ENCODE data around the gene PLEKHM2.

Gene PLEKHM2

GRCh38 chr1:15717418-15718125, 33.5 kb downstream of the PLEKHM2 start:
- no peak for DNase-seq (ENCODE audit: low read depth)
- H3K4me3 ChIP-seq (ENCODE audit: control insufficient read depth, low read depth, low read length): no peak overlapping the region
- TF ChIP-seq CTCF (conservative IDR thresholded peaks at IDR 0.05; ENCODE audit: control insufficient read depth, insufficient read depth, low read depth, low read length): no peak

DNA sequence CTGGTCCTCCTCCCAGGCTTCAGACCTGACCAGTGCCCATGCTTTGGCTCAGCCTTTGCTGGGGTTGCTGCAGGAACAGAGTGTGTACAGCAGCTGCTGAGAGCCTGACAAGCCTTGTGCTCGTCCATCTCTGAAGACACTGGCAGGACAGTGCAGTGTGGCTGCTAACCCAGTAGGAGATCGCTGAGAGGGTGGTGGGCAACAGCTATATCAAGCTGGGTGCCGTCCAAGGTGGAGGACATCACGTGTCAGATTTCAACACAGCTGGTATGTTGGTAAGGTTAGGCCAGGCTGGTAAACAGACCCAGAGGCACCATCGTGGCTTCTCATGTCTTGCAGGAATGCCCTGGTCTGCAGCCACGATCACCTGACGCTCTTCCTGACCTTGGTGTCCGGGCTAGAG, 34.1 kb downstream of the PLEKHM2 start:
- TF ChIP-seq CTCF (conservative IDR thresholded peaks at IDR 0.05; ENCODE audit: control insufficient read depth, insufficient read depth, low read depth, low read length): no peak
- no peak for DNase-seq (ENCODE audit: low read depth)
- H3K4me3 ChIP-seq (ENCODE audit: control insufficient read depth, low read depth, low read length): no peak overlapping the region

- no peak overlapping the region for H3K4me3 ChIP-seq (ENCODE audit: control insufficient read depth, low read depth, low read length)
- DNase-seq (ENCODE audit: low read depth): no peak
- no peak for TF ChIP-seq CTCF (conservative IDR thresholded peaks at IDR 0.05; ENCODE audit: control insufficient read depth, insufficient read depth, low read depth, low read length)
Observed at GRCh38 chr1:15719381-15720120, 35.4 kb downstream of the PLEKHM2 start.

DNA sequence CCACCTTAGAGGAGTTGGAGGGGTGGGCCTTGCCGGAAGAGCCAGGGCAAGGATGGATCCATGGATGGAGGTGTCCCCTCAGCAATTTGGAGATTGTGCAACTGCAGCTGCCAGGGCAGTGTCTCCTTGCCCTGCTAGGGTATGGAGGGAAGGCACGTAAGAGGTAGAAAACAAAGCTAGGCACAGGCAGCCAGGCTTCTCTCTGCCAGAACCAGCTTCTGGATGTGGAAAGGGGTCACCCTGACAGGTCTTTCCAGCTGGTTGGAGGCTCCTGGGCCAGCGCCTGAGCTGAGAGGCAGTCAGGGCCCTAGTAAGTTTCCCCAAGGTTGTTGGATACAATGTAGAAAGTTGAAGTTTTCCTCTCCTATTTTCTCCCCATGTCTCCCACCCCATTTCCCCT, 36.7 kb downstream of the PLEKHM2 start:
- no peak for DNase-seq (ENCODE audit: low read depth)
- H3K4me3 ChIP-seq (ENCODE audit: control insufficient read depth, low read depth, low read length): no peak overlapping the region
- TF ChIP-seq CTCF (conservative IDR thresholded peaks at IDR 0.05; ENCODE audit: control insufficient read depth, insufficient read depth, low read depth, low read length): no peak

DNA sequence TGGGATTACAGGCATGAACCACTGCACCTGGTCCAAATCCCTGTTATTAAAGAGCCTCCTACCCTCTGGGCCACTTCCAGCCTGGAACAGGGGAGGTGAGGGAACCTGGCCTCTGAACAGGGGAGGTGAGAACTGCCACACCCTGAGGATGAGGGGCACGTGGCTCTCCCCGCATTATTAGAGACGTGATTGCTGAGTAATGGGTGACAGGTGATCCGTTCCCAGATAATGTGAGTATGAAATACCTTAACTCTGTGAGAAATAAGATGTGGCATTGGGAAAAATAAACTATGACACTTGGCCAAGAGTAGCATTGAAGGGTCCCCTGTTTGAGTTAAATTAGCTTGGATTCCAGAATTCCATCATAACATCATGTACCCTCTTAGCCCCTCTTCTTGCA, 38.3 kb downstream of the PLEKHM2 start:
- DNase-seq (ENCODE audit: low read depth): no peak
- H3K4me3 ChIP-seq (ENCODE audit: control insufficient read depth, low read depth, low read length): no peak overlapping the region
- TF ChIP-seq CTCF (conservative IDR thresholded peaks at IDR 0.05; ENCODE audit: control insufficient read depth, insufficient read depth, low read depth, low read length): no peak

DNA sequence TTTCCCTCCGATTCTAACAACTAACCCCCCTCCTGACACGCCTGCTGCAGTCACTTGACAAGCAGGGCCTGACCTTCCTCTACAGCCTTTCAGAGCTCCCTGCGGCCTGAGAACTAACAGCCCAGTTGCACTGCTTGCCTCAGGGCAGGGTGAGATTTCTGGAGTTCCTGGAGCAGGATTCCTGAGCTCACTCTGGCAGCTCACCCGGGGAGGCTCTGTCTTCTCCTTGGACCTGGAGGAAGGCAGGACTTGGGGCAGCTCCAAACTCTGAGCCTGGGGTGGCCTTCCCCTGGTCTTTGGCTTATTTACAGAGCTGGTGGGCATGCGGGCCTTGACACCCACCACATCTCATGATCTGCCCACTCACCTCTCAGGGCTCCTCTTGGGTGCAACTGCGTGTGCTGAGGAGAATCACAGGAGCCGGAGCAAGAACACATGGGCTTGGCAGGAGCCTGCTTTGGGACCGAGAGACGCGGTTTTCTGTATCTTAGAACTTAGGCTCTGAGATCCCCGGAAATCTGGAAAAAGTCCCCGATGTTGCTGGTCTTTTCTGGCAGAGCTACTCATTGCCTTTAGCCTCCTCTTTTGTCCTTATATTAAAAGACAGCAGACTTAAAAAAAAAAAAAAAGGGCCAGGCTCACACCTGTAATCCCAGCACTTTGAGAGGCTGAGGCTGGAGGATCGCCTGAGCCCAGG, 38.9 kb downstream of the PLEKHM2 start:
- H3K4me3 ChIP-seq (ENCODE audit: control insufficient read depth, low read depth, low read length): no peak overlapping the region
- no peak for DNase-seq (ENCODE audit: low read depth)
- no peak for TF ChIP-seq CTCF (conservative IDR thresholded peaks at IDR 0.05; ENCODE audit: control insufficient read depth, insufficient read depth, low read depth, low read length)
